HEK293T (cell line): ENCODE data around the gene MAPK8IP1.

Experiments
- CTCF ChIA-PET: fragments of 350-600 bp; formaldehyde crosslinking; extraction: SDS; loops from one replicate; lab custom pipeline; 2021; ENCODE audit warnings: antibody characterized with exemption, inconsistent platforms; lab: Yijun Ruan, JAX
- POLR2A ChIA-PET: fragments of 350-600 bp; formaldehyde crosslinking; extraction: SDS; loops from one replicate; lab custom pipeline; 2020; ENCODE audit warnings: antibody characterized with exemption, inconsistent platforms; lab: Yijun Ruan, JAX
- DNase-seq: peaks from one replicate; pipeline ENCODE4 v3.0.0; 2012; ENCODE audit warnings: mixed read lengths; ENCODE audit errors: extremely low spot score
- ARNT ChIP-seq: fragments of 450-650 bp; IDR thresholded peaks from 2 replicates; pipeline ENCODE4 v1.6.1; 2017; ENCODE audit warnings: mild to moderate bottlenecking
- BHLHE40 ChIP-seq: fragments of 450-650 bp; IDR thresholded peaks from 2 replicates; pipeline ENCODE4 v1.6.1; 2016; ENCODE audit warnings: mild to moderate bottlenecking, moderate library complexity, borderline replicate concordance
- CTBP1 ChIP-seq: fragments of 450-650 bp; IDR thresholded peaks from 2 replicates; pipeline ENCODE4 v1.6.1; 2016; ENCODE audit warnings: borderline replicate concordance
- ELF4 ChIP-seq: fragments of 450-650 bp; IDR thresholded peaks from 2 replicates; pipeline ENCODE4 v1.6.1; 2017; ENCODE audit warnings: antibody characterized with exemption
- FOXA1 ChIP-seq: fragments of 450-650 bp; IDR thresholded peaks from 2 replicates; pipeline ENCODE4 v1.6.1; 2016; ENCODE audit warnings: mild to moderate bottlenecking
- FOXK2 ChIP-seq: fragments of 450-650 bp; IDR thresholded peaks from 2 replicates; pipeline ENCODE4 v1.6.1; 2016; ENCODE audit warnings: mild to moderate bottlenecking
- FOXM1 ChIP-seq: fragments of 450-650 bp; IDR thresholded peaks from 2 replicates; pipeline ENCODE4 v1.6.1; 2017; ENCODE audit warnings: mild to moderate bottlenecking, borderline replicate concordance
- HDGF ChIP-seq: fragments of 450-650 bp; IDR thresholded peaks from 2 replicates; pipeline ENCODE4 v1.6.1; 2017; ENCODE audit warnings: antibody characterized with exemption, borderline replicate concordance
- L3MBTL2 ChIP-seq: fragments of 450-650 bp; conservative IDR thresholded peaks from 2 replicates; pipeline ENCODE4 v1.6.1; 2016; ENCODE audit warnings: mild to moderate bottlenecking
- LEF1 ChIP-seq: fragments of 450-650 bp; IDR thresholded peaks from 2 replicates; pipeline ENCODE4 v1.6.1; 2017; ENCODE audit warnings: mild to moderate bottlenecking, borderline replicate concordance
- NFRKB ChIP-seq: fragments of 450-650 bp; IDR thresholded peaks from 2 replicates; pipeline ENCODE4 v1.6.1; 2016; ENCODE audit warnings: mild to moderate bottlenecking, moderate library complexity
- SP1 ChIP-seq: fragments of 450-650 bp; IDR thresholded peaks from 2 replicates; pipeline ENCODE4 v1.6.1; 2017
- SUZ12 ChIP-seq: fragments of 450-650 bp; IDR thresholded peaks from 2 replicates; pipeline ENCODE4 v1.6.1; 2016; ENCODE audit warnings: mild to moderate bottlenecking
- TARDBP ChIP-seq: fragments of 450-650 bp; IDR thresholded peaks from 2 replicates; pipeline ENCODE4 v1.6.1; 2016
- ZNF384 ChIP-seq: fragments of 450-650 bp; IDR thresholded peaks from 2 replicates; pipeline ENCODE4 v1.6.1; 2016
- TF ChIP-seq, protein P1 (sequence below): fragments of 450-650 bp; IDR thresholded peaks from 2 replicates; pipeline ENCODE4 v1.6.1; 2016

Gene MAPK8IP1

DNA sequence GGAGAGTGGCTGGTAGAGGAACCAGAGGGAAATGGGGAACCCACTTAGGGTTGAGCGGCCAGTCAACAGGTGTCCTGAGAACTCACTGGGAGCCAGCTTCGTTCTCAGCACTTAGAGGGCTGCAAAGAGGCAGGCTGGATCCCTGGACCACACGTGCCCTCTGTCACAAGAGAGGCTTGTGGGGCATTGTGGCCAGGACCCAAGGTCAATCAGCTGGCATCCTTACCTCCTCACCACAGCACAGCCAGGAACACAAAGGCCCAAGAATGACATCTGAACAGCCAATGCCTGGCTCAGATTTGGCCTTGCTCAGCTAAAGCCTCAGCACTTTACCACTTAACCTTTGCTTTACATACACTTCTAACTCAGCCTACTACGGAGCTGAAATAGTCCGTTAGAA, 7.4 kb downstream of the MAPK8IP1 start:
- DNase-seq = no peak
- ChIA-PET CTCF (interaction anchor here (1.7 kb wide), 1 partner anchor 20 kb away, joined by 6 read pairs; no protein-coding TSS in a partner anchor), POLR2A (interaction anchor here (1.6 kb wide), 1 partner anchor 25 kb away, joined by 4 read pairs; no protein-coding TSS in a partner anchor)
- TF ChIP-seq, protein P1, sequence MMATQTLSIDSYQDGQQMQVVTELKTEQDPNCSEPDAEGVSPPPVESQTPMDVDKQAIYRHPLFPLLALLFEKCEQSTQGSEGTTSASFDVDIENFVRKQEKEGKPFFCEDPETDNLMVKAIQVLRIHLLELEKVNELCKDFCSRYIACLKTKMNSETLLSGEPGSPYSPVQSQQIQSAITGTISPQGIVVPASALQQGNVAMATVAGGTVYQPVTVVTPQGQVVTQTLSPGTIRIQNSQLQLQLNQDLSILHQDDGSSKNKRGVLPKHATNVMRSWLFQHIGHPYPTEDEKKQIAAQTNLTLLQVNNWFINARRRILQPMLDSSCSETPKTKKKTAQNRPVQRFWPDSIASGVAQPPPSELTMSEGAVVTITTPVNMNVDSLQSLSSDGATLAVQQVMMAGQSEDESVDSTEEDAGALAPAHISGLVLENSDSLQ = no peak
- TF ChIP-seq SUZ12 (no peak), NFRKB (no peak), ARNT (no peak), FOXM1 (no peak), CTBP1 (no peak), FOXK2 (no peak), FOXA1 (no peak), LEF1 (no peak), HDGF (no peak)

DNA sequence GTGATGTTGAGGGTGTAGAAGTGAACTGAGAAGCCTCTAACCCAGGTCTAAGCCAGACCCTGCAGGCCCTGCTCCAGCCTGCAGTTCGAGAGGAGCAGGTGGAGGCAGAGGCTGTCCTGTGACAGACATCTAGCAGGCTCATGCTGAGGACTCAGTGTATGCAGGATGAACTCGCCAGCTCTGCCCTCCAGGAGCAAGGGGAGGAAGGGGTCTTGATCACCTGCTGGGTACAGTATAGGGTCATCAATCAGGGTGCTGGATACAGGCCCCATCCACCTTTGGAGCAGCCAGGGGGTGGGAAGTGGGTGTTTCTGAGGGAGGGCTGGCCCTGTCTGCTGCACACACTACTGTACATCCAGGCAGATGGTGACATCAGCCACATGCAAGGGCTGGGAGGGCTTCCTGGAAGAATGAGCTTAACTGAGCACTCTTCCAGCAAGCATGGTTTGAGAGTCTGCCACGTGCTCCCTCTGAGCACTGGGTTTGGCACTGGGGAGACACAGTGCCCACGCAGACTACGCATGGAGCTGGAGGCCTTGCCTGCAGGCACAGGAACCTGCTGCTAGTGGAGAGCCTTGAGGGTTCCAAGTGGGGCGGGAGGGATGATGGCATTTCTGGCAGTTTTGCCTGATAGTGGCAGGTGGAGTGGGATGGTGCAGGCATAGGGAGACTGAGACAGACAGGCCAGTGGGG, 9.2 kb downstream of the MAPK8IP1 start:
- CTCF ChIA-PET = no interaction called here
- TF ChIP-seq SUZ12 = no peak
- TF ChIP-seq CTBP1 = no peak
- no peak for TF ChIP-seq ELF4
- no peak for TF ChIP-seq FOXM1
- TF ChIP-seq SP1 = no peak
- TF ChIP-seq ZNF384 = no peak
- TF ChIP-seq, protein P1 = no peak
- no peak for TF ChIP-seq ARNT
- TF ChIP-seq FOXA1 = no peak
- TF ChIP-seq HDGF = no peak
- no peak for DNase-seq
- POLR2A ChIA-PET = no interaction called here

DNA sequence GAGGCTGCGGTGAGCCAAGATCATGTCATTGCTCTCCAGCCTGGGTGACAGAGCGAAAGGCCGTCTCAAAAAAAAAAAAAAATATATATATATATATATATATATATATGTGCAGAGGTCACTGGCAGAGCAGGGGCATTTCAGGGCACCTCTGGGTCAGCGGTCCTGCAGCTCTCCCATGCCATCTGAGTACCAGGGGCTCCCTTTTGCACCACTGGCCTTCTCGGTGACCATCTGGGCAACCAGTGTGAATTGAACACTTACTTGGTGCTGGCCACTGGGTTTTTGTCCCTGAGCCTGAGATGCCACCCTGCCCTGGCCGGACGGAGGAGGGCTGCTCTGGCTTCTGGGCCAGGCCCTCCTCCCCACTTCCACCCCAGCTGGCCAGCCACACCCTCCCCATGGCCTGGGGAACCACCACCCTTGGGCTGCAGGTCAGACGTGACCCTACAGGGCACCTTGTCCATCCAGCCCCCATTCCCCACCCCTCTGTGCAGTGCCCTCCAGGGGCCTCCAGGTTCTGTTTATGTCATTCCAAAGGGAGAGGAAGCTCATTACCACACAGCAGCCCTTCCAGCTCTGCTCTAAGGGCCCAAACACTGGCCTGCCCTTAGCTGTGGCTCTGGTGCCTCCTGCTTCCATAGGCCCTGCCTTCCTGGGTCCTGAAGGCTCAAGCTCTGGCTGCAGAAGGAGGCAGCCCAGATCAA, 10.3 kb downstream of the MAPK8IP1 start:
- CTCF ChIA-PET = interaction anchor here (1.1 kb wide), 1 partner anchor 23 kb away, joined by 3 read pairs; no protein-coding TSS in a partner anchor
- POLR2A ChIA-PET = no interaction called here
- TF ChIP-seq FOXM1 = no peak
- no peak for TF ChIP-seq SUZ12
- DNase-seq = no peak

DNA sequence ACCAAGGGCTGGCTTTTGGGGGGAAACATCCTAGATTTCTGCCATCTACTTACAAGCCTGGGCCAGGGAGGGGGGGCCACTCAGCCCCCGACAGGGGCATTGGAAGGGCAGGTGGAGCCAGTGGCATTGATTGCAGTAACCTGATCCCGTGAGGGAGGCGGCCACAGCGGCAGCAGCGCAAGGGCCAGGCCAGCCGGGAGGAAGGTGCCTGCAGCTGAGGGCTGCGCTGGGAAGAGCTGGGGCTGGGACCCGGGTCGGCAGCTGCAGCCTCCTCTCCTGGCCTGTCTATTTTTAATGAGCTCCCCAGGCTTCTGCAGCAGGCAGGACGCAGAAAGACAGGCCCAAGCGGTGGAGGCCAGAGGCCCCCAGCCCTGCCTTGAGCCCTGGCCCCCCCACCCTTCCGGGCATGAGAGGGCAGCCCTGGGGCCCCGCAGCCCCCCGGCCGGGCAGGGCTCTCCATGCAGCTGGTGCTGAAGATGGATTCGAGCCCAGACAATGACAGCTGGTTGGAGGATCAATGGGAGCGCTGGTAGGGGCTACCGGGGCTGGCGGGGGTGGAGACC, 11.1 kb downstream of the MAPK8IP1 start:
- ChIA-PET POLR2A (interaction anchor here (1.0 kb wide), 1 partner anchor 12 kb away, joined by 3 read pairs; no protein-coding TSS in a partner anchor), CTCF (interaction anchor here (1.1 kb wide), 1 partner anchor 24 kb away, joined by 3 read pairs; no protein-coding TSS in a partner anchor)
- peak; percentile 45 for DNase-seq
- TF ChIP-seq NFRKB = no peak
- no peak for TF ChIP-seq FOXK2
- no peak for TF ChIP-seq HDGF
- peak; percentile 55; the same call in 1 of the 2 replicates for TF ChIP-seq FOXM1

DNA sequence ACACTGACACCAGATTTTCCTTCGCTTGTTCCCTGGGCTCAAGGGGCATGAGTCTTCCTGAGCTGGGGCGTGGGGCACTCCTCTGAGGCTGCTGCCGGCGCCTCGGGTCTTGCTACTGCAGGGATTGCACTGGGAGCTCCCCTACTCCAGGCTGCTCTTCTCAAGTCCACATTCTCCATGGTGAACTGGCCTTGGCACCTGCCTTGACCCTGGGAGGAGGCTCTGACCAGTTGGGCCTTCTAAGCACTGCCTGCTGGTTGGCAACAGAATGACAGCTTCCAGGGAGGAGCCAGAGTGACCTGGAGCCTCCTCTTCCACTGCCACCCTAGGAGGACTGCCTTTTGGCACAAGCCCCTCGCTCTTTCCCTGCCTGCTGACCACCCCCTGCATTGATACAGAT, 12.1 kb downstream of the MAPK8IP1 start:
- CTCF ChIA-PET = interaction anchor here (0.7 kb wide), 1 partner anchor 66 kb away, joined by 3 read pairs; no protein-coding TSS in a partner anchor
- no peak for DNase-seq
- POLR2A ChIA-PET = no interaction called here
- TF ChIP-seq, protein P1 = no peak
- TF ChIP-seq CTBP1 = no peak
- TF ChIP-seq ZNF384 = no peak
- no peak for TF ChIP-seq HDGF

DNA sequence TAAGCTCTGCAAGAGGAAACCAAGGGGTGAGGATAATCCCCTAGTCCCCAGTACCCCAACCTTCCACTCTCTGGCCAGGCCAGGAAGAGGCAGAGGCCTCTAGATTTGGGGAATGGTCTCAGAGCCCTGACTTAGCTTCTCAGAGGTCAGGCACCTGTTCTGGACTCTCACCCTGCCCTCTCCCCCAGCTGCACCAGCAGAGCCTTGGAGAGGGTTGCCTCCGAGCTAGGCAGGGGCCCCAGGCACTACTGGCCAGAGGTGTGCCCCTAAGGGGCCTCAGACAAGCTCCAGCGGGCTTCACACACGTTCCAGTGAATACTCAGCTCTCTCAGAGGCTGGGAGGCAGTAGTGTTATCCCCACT, 13.6 kb downstream of the MAPK8IP1 start:
- POLR2A ChIA-PET = interaction anchor here (0.8 to 1.0 kb wide), 2 partner anchors 12 to 14 kb away, joined by 3 to 4 read pairs; no protein-coding TSS in a partner anchor
- CTCF ChIA-PET = interaction anchor here (0.8 kb wide), 2 partner anchors 26 to 27 kb away, joined by 3 read pairs; no protein-coding TSS in a partner anchor
- TF ChIP-seq ARNT (no peak), ZNF384 (no peak), NFRKB (no peak), ELF4 (no peak), L3MBTL2 (no peak), BHLHE40 (no peak), LEF1 (no peak), FOXM1 (no peak), SP1 (no peak), HDGF (no peak), SUZ12 (no peak), FOXK2 (no peak), TARDBP (no peak), FOXA1 (no peak), CTBP1 (no peak)
- TF ChIP-seq, protein P1 = no peak
- no peak for DNase-seq
